H9 (cell line): ENCODE data around the gene RALBP1. TPM values are rescaled to one million over a fixed set of nuclear protein-coding genes. Genes with fewer than 3 reads are reported as not detected.

Experiments
- DNase-seq: peaks from one replicate; pipeline ENCODE4 v3.0.0-alpha.2; 2017
- H2AFZ ChIP-seq: one replicate; pipeline ENCODE4 v1.6.1; 2013; ENCODE audit warnings: mild to moderate bottlenecking, low read length, control low read depth, moderate library complexity
- H2AK5ac ChIP-seq: 2 replicates; pipeline ENCODE4 v1.6.1; 2013; ENCODE audit warnings: low read length, control low read depth, mixed read lengths; ENCODE audit not compliant: insufficient read length
- H2BK120ac ChIP-seq: one replicate; pipeline ENCODE4 v1.6.1; 2013; ENCODE audit warnings: low read depth, mild to moderate bottlenecking, low read length, control low read depth, inconsistent platforms; ENCODE audit not compliant: poor library complexity, severe bottlenecking
- H2BK12ac ChIP-seq: 2 replicates; pipeline ENCODE4 v1.6.1; 2013; ENCODE audit warnings: low read length, control low read depth, mixed read lengths, low read depth; ENCODE audit not compliant: insufficient read length
- H2BK15ac ChIP-seq: 2 replicates; pipeline ENCODE4 v1.6.1; 2013; ENCODE audit warnings: low read depth, low read length, control low read depth
- H2BK20ac ChIP-seq: one replicate; pipeline ENCODE4 v1.6.1; 2013; ENCODE audit warnings: low read depth, mild to moderate bottlenecking, low read length, control low read depth, inconsistent platforms; ENCODE audit not compliant: poor library complexity, severe bottlenecking
- H2BK5ac ChIP-seq: 2 replicates; pipeline ENCODE4 v1.6.1; 2013; ENCODE audit warnings: low read length, control low read depth, mixed read lengths; ENCODE audit not compliant: insufficient read length
- H3K14ac ChIP-seq: 2 replicates; pipeline ENCODE4 v1.6.1; 2013; ENCODE audit warnings: low read length, control low read depth; ENCODE audit not compliant: insufficient read depth
- H3K18ac ChIP-seq: 2 replicates; pipeline ENCODE4 v1.6.1; 2013; ENCODE audit warnings: low read depth, mild to moderate bottlenecking, mixed read lengths, low read length, control low read depth; ENCODE audit not compliant: insufficient read length
- H3K23ac ChIP-seq: 2 replicates; pipeline ENCODE4 v1.6.1; 2013; ENCODE audit warnings: low read length, control low read depth, mixed read lengths, low read depth; ENCODE audit not compliant: insufficient read length
- H3K23me2 ChIP-seq: 2 replicates; pipeline ENCODE4 v1.6.1; 2013; ENCODE audit warnings: low read depth, mild to moderate bottlenecking, mixed read lengths, low read length, control low read depth; ENCODE audit not compliant: insufficient read length, poor library complexity, severe bottlenecking
- H3K27ac ChIP-seq: 2 replicates; pipeline ENCODE4 v1.5.1; 2013; ENCODE audit warnings: low read length, control low read depth, mixed read lengths, low read depth; ENCODE audit not compliant: insufficient read length
- H3K27me3 ChIP-seq: 2 replicates; pipeline ENCODE4 v1.6.1; 2013; ENCODE audit warnings: low read length, control low read depth, inconsistent platforms; ENCODE audit not compliant: insufficient read depth
- H3K4ac ChIP-seq: 2 replicates; pipeline ENCODE4 v1.6.1; 2013; ENCODE audit warnings: low read depth, mild to moderate bottlenecking, control low read depth, inconsistent platforms, low read length, moderate library complexity
- H3K4me1 ChIP-seq: 2 replicates; pipeline ENCODE4 v1.6.1; 2013; ENCODE audit warnings: low read length, control low read depth, inconsistent platforms; ENCODE audit not compliant: insufficient read depth
- H3K4me2 ChIP-seq: 2 replicates; pipeline ENCODE4 v1.6.1; 2013; ENCODE audit warnings: low read length, control low read depth, mixed read lengths; ENCODE audit not compliant: insufficient read length, insufficient read depth
- H3K56ac ChIP-seq: 2 replicates; pipeline ENCODE4 v1.6.1; 2013; ENCODE audit warnings: low read depth, mild to moderate bottlenecking, mixed read lengths, low read length, control low read depth; ENCODE audit not compliant: insufficient read length
- H3K79me1 ChIP-seq: 2 replicates; pipeline ENCODE4 v1.6.1; 2013; ENCODE audit warnings: low read depth, mild to moderate bottlenecking, moderate library complexity, low read length, control low read depth, inconsistent platforms; ENCODE audit not compliant: insufficient read depth, poor library complexity, severe bottlenecking
- H3K79me2 ChIP-seq: 2 replicates; pipeline ENCODE4 v1.6.1; 2013; ENCODE audit warnings: low read length, control low read depth, inconsistent platforms; ENCODE audit not compliant: insufficient read depth
- H3K9ac ChIP-seq: 2 replicates; pipeline ENCODE4 v1.6.1; 2013; ENCODE audit warnings: low read length, control low read depth, mixed read lengths; ENCODE audit not compliant: insufficient read length; ENCODE audit errors: extremely low read depth
- H3K9me3 ChIP-seq: one replicate; pipeline ENCODE4 v1.6.1; 2013; ENCODE audit warnings: low read depth, low read length, inconsistent platforms; ENCODE audit not compliant: control insufficient read depth
- H3T11ph ChIP-seq: one replicate; pipeline ENCODE4 v1.6.1; 2013; ENCODE audit warnings: mild to moderate bottlenecking, low read length, control low read depth, inconsistent platforms
- H4K20me1 ChIP-seq: one replicate; pipeline ENCODE4 v1.6.1; 2013; ENCODE audit not compliant: control insufficient read depth, insufficient read length, insufficient read depth
- H4K5ac ChIP-seq: 2 replicates; pipeline ENCODE4 v1.6.1; 2013; ENCODE audit warnings: low read depth, mild to moderate bottlenecking, mixed read lengths, low read length, control low read depth; ENCODE audit not compliant: insufficient read length
- H4K8ac ChIP-seq: replicated peaks from 2 replicates; pipeline ENCODE4 v1.6.1; 2013; ENCODE audit warnings: low read length, control low read depth, mixed read lengths, low read depth; ENCODE audit not compliant: insufficient read length
- H4K91ac ChIP-seq: 2 replicates; pipeline ENCODE4 v1.6.1; 2013; ENCODE audit warnings: low read depth, mild to moderate bottlenecking, moderate library complexity, mixed read lengths, low read length, control low read depth; ENCODE audit not compliant: insufficient read length
- H3K27ac Mint-ChIP-seq, 3 experiments: 2 replicates in 2 of 3; 3 replicates in 1 of 3; pipeline ENCODE4 v1.8.0; 2020 to 2021; ENCODE audit warnings: mixed read lengths in 3 of 3, mild to moderate bottlenecking in 1 of 3, moderate library complexity in 1 of 3
- H3K27me3 Mint-ChIP-seq: 2 replicates; pipeline ENCODE4 v1.8.0; 2021; ENCODE audit warnings: low read depth, mild to moderate bottlenecking, moderate library complexity, mixed read lengths
- H3K36me3 Mint-ChIP-seq, 3 experiments: 2 replicates in 2 of 3; 3 replicates in 1 of 3; pipeline ENCODE4 v1.8.0; 2020 to 2021; ENCODE audit warnings: low read depth in 3 of 3, mixed read lengths in 3 of 3; ENCODE audit not compliant: insufficient read depth in 1 of 3
- H3K4me1 Mint-ChIP-seq, 2 experiments: 2 replicates each; pipeline ENCODE4 v1.8.0; 2020; ENCODE audit warnings: mixed read lengths in 2 of 2
- H3K4me3 Mint-ChIP-seq, 2 experiments: 2 replicates in 1 of 2; 3 replicates in 1 of 2; pipeline ENCODE4 v1.8.0; 2020 to 2021; ENCODE audit warnings: mild to moderate bottlenecking in 2 of 2, mixed read lengths in 2 of 2, moderate library complexity in 1 of 2
- H3K9me3 Mint-ChIP-seq, 2 experiments: 2 replicates in 1 of 2; 3 replicates in 1 of 2; pipeline ENCODE4 v1.8.0; 2020; ENCODE audit warnings: mild to moderate bottlenecking in 2 of 2, mixed read lengths in 2 of 2, moderate library complexity in 1 of 2
- CTCF ChIP-seq: fragments of 200-600 bp; sonication (generic); conservative IDR thresholded peaks from 3 replicates; pipeline ENCODE4 v1.8.0; 2021; ENCODE audit warnings: antibody characterized with exemption, mild to moderate bottlenecking
- WGBS: extraction: QIAGEN DNeasy Blood & Tissue Kit; methylation state at CpG from one replicate; pipeline ENCODE4 v1.1.7; 2013; ENCODE audit warnings: missing lambda C conversion rate, low lambda C conversion rate, mixed read lengths; ENCODE audit not compliant: insufficient read length; ENCODE audit errors: extremely low coverage; 5-methylcytosine and 5-hydroxymethylcytosine counted together
- total RNA-seq: library from RNA; stranded (reverse); gene quantifications from 2 replicates; pipeline ENCODE4 v1.2.1, GENCODE V29; 2021

The RALBP1 gene
- total RNA-seq, 1 experiment from 2014 or later = 51.0 TPM

- H3K23ac ChIP-seq = no peak overlapping the region
- no peaks in the 10 kb centered on the region for H3K9me3 ChIP-seq
- no peak overlapping the region for H2BK20ac ChIP-seq
- no peak overlapping the region for H2BK12ac ChIP-seq
- no peak overlapping the region for H4K5ac ChIP-seq
- H3K4me1 ChIP-seq = no peaks in the 10 kb centered on the region
- no peaks in the 10 kb centered on the region for H3K79me2 ChIP-seq
- H3K9ac ChIP-seq = no peak overlapping the region
- no peak overlapping the region for H3K4me2 ChIP-seq
- no peak overlapping the region for H4K8ac ChIP-seq
- H3K56ac ChIP-seq = no peak overlapping the region
- Mint-ChIP-seq H3K27ac (no peak overlapping the region), H3K27me3 (no peaks in the 10 kb centered on the region), H3K9me3 (peaks cover 7 to 12% of the 10 kb centered on the region in 2 experiments; a peak in 3 of 5 replicates), H3K4me3 (no peak overlapping the region), H3K36me3 (peaks cover 0 to 12% (median 3%) of the 10 kb centered on the region in 3 experiments; a peak in 4 of 7 replicates), H3K4me1 (no peaks in the 10 kb centered on the region)
- no peak overlapping the region for H2BK15ac ChIP-seq
- H3K27ac ChIP-seq = no peak overlapping the region
- no peaks in the 10 kb centered on the region for H3K27me3 ChIP-seq
- H3K79me1 ChIP-seq = no peaks in the 10 kb centered on the region
- H4K91ac ChIP-seq = no peak overlapping the region
- no peak overlapping the region for H3K14ac ChIP-seq
- WGBS = no CpG with 5 or more reads among the region's 7 CpGs
- H3K18ac ChIP-seq = no peak overlapping the region
- no peaks in the 10 kb centered on the region for H4K20me1 ChIP-seq
- TF ChIP-seq CTCF = no peak
- H2BK120ac ChIP-seq = no peak overlapping the region
- H2AK5ac ChIP-seq = no peak overlapping the region
- DNase-seq = no peak
- H3K23me2 ChIP-seq = no peaks in the 10 kb centered on the region
- H2AFZ ChIP-seq = no peak overlapping the region
- H3T11ph ChIP-seq = no peak overlapping the region
- no peak overlapping the region for H3K4ac ChIP-seq
- no peak overlapping the region for H2BK5ac ChIP-seq
Observed at GRCh38 chr18:9426753-9427152, 48.6 kb upstream of the RALBP1 start.
